Thoracic aorta (tissue), 2 donors: ENCODE data around the gene BRCA2. TPM values are rescaled to one million over a fixed set of nuclear protein-coding genes. Genes with fewer than 3 reads are reported as not detected.

Experiments
- ATAC-seq: fragments of 150-250 bp; one replicate; pipeline ENCODE4 v1.8.0; 2017; ENCODE audit warnings: low read depth; ENCODE audit not compliant: insufficient number of reproducible peaks, low FRiP score
- DNase-seq: peaks from one replicate; pipeline ENCODE4 v3.0.0-alpha.2; 2020; ENCODE audit warnings: low spot score
- H3K27ac ChIP-seq, 2 donors: fragments of 200-600 bp; sonication (generic); 1 replicate in 1 of 2; 2 replicates in 1 of 2; pipeline ENCODE4 v1.5.1; 2016; ENCODE audit warnings: mild to moderate bottlenecking in 2 of 2, moderate library complexity in 2 of 2
- H3K27me3 ChIP-seq: fragments of 200-600 bp; sonication (generic); replicated peaks from 2 replicates; pipeline ENCODE4 v1.6.0; 2016; ENCODE audit warnings: mild to moderate bottlenecking; ENCODE audit not compliant: insufficient read depth
- H3K36me3 ChIP-seq: fragments of 200-600 bp; sonication (generic); one replicate; pipeline ENCODE4 v1.5.1; 2016
- H3K4me1 ChIP-seq, 2 donors: fragments of 200-600 bp; sonication (generic); 1 replicate in 1 of 2; 2 replicates in 1 of 2; pipeline versions ENCODE4 v1.5.1 to v1.6.0; 2016; ENCODE audit warnings: low read depth in 2 of 2, mild to moderate bottlenecking in 1 of 2; ENCODE audit not compliant: control insufficient read depth in 1 of 2
- H3K4me3 ChIP-seq: fragments of 200-600 bp; sonication (generic); 2 replicates; pipeline ENCODE4 v1.5.1; 2016; ENCODE audit warnings: mild to moderate bottlenecking
- H3K9me3 ChIP-seq: fragments of 200-600 bp; sonication (generic); 2 replicates; pipeline ENCODE4 v1.5.1; 2016
- total RNA-seq, 2 donors: library from RNA; depleted of rRNA; stranded (reverse); fragments of >200 nt; gene quantifications; one replicate each; pipeline versions ENCODE4 v1.1.0 to v1.2.3, GENCODE V29; 2016
- TF ChIP-seq, protein P1 (sequence below): fragments of 200-600 bp; sonication (generic); IDR thresholded peaks from one replicate; pipeline ENCODE4 v1.5.1; 2019; ENCODE audit warnings: antibody characterized with exemption

Gene BRCA2
- total RNA-seq, 2 donors from 2014 or later, result 1.5 to 4.6 TPM

DNA sequence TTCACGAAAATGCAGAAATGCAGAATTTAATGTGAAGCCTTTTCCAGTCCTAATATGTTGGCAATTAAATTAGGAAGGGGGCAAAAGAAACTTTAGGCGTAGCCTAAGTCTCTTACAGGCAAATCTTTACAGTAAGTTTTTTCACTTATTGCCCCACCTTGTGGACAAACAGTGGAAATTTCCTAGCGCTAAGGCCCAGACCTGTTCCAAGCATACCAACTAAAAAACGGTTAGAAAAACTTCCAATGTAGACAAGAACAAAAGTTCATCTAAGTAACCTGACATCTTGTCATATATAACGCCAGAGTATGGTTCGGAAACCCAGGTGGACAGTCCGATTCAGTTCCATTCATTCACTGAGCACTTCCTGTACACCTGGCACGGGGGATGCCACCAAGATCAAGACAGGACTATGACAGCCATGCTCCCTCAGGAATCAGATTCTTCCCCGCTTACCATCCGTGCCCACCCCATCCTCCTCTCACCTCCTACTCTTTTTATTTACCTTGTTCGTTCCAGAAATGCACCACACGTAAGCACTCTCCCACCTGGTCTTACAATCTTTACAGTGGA, 5.1 kb upstream of the BRCA2 start:
- no peaks in the 10 kb centered on the region for H3K27me3 ChIP-seq
- TF ChIP-seq, protein P1, sequence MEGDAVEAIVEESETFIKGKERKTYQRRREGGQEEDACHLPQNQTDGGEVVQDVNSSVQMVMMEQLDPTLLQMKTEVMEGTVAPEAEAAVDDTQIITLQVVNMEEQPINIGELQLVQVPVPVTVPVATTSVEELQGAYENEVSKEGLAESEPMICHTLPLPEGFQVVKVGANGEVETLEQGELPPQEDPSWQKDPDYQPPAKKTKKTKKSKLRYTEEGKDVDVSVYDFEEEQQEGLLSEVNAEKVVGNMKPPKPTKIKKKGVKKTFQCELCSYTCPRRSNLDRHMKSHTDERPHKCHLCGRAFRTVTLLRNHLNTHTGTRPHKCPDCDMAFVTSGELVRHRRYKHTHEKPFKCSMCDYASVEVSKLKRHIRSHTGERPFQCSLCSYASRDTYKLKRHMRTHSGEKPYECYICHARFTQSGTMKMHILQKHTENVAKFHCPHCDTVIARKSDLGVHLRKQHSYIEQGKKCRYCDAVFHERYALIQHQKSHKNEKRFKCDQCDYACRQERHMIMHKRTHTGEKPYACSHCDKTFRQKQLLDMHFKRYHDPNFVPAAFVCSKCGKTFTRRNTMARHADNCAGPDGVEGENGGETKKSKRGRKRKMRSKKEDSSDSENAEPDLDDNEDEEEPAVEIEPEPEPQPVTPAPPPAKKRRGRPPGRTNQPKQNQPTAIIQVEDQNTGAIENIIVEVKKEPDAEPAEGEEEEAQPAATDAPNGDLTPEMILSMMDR, result peak; percentile 86
- H3K9me3 ChIP-seq, result no peaks in the 10 kb centered on the region
- H3K27ac ChIP-seq, result peak overlapping the region; percentile 50 to 57
- peak overlapping the region; percentile 65 for H3K4me3 ChIP-seq
- ATAC-seq (no peak), DNase-seq (no peak)
- H3K36me3 ChIP-seq, result no peaks in the 10 kb centered on the region
- peaks cover 4 to 15% of the 10 kb centered on the region in 2 donors for H3K4me1 ChIP-seq

DNA sequence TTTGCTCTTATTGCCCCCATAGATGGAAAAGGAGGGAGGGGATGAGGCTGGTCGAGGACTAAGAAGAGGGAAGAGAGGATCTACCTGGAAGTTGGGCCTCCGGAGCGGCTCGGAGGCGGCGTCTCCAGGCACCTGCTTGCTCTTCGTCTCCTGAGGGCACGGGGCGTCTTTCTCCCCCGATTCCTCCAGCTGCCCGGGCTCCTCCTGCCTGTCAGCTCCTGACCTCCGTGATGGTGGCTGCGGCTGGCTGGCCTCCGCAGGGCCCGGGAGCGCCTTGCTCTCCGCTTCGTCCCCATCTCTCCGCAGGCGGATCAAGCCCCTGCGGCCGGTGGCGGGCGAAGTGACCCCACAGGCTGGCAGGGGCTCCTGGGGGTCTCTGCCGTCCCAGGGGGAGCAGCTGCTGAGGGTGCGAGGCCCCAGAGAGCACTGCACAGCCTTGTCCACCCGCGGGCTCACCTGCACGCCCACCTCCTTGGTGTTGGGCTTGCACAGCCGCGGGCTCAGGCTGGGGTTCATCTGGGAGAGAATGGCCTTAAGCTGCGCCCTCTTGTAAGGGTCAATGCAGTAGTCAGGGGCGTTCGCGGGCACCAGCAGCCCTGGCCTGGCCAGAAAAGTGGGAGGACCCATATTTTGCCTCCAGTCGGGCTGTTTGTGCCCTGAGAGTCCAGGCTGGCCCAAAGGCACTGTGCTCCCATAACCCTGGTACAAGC, 4.0 kb upstream of the BRCA2 start:
- no peak overlapping the region for H3K27ac ChIP-seq
- no peak overlapping the region for H3K4me3 ChIP-seq
- H3K4me1 ChIP-seq, result peaks cover 4 to 19% of the 10 kb centered on the region in 2 donors
- ATAC-seq, result no peak
- TF ChIP-seq, protein P1, result no peak
- H3K9me3 ChIP-seq, result no peaks in the 10 kb centered on the region
- H3K27me3 ChIP-seq, result no peaks in the 10 kb centered on the region
- H3K36me3 ChIP-seq, result no peaks in the 10 kb centered on the region
- DNase-seq, result no peak

DNA sequence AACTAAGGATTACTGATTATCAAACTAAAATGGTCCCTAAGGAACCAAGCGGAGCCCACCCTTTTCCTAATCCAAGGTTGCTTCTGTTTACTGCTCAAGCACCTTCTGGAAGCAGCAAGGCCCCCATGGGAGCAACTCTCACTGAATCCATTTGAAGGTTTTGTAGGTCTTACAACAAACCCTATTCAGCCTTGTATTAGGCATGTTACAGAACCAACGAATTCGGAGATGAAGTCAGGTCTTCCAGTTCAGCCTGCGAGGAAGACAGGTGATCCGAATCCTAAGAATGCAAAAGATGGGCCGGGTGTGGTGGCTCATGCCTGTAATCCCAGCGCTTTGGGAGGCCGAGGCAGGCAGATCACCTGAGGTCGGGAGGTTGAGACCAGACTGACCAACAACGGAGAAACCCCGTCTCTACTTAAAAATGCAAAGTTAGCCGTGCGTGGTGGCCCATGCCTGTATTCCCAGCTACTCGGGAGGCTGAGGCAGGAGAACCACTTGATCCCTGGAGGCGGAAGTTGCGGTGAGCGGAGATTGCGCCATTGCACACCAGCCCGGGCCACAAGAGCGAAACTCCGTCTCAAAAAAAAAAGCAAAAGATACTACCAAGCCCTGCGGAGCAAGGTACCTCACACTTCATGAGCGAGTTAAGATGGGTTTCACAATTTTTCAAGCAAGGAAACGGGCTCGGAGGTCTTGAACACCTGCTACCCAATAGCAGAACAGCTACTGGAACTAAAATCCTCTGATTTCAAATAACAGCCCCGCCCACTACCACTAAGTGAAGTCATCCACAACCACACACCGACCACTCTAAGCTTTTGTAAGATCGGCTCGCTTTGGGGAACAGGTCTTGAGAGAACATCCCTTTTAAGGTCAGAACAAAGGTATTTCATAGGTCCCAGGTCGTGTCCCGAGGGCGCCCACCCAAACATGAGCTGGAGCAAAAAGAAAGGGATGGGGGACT, 754 bp upstream of the BRCA2 start:
- Histone ChIP-seq H3K27me3 (no peaks in the 10 kb centered on the region), H3K9me3 (no peaks in the 10 kb centered on the region), H3K4me3 (peak overlapping the region; percentile 82), H3K27ac (peak overlapping the region; percentile 98 to 99), H3K4me1 (peaks cover 2 to 16% of the 10 kb centered on the region in 2 donors), H3K36me3 (no peaks in the 10 kb centered on the region)
- no peak for DNase-seq
- TF ChIP-seq, protein P1, result no peak
- no peak for ATAC-seq

DNA sequence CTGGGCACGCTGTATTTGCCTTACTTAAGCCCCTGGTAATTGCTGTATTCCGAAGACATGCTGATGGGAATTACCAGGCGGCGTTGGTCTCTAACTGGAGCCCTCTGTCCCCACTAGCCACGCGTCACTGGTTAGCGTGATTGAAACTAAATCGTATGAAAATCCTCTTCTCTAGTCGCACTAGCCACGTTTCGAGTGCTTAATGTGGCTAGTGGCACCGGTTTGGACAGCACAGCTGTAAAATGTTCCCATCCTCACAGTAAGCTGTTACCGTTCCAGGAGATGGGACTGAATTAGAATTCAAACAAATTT, 676 bp downstream of the BRCA2 start:
- no peak for DNase-seq
- TF ChIP-seq, protein P1, result no peak
- Histone ChIP-seq H3K9me3 (no peaks in the 10 kb centered on the region), H3K4me3 (peak overlapping the region; percentile 82), H3K27me3 (no peaks in the 10 kb centered on the region), H3K4me1 (peaks cover 0 to 11% of the 10 kb centered on the region in 2 donors), H3K27ac (peak overlapping the region; percentile 98 to 99), H3K36me3 (no peaks in the 10 kb centered on the region)
- peak; percentile 50 for ATAC-seq

DNA sequence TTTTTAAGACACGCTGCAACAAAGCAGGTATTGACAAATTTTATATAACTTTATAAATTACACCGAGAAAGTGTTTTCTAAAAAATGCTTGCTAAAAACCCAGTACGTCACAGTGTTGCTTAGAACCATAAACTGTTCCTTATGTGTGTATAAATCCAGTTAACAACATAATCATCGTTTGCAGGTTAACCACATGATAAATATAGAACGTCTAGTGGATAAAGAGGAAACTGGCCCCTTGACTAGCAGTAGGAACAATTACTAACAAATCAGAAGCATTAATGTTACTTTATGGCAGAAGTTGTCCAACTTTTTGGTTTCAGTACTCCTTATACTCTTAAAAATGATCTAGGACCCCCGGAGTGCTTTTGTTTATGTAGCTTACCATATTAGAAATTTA, 1.2 kb downstream of the BRCA2 start:
- ATAC-seq, result no peak

More for the DNA sequence above, 1.2 kb downstream of the BRCA2 start:
- H3K27me3 ChIP-seq, result no peaks in the 10 kb centered on the region
- H3K9me3 ChIP-seq, result no peaks in the 10 kb centered on the region
- peak overlapping the region; percentile 82 for H3K4me3 ChIP-seq
- TF ChIP-seq, protein P1, result no peak
- peak overlapping the region; percentile 98 to 99 for H3K27ac ChIP-seq
- H3K36me3 ChIP-seq, result no peaks in the 10 kb centered on the region
- H3K4me1 ChIP-seq, result peaks cover 0 to 11% of the 10 kb centered on the region in 2 donors
- DNase-seq, result no peak
